ENCODE measurements around the gene PCSK6.

Gene PCSK6

DNA sequence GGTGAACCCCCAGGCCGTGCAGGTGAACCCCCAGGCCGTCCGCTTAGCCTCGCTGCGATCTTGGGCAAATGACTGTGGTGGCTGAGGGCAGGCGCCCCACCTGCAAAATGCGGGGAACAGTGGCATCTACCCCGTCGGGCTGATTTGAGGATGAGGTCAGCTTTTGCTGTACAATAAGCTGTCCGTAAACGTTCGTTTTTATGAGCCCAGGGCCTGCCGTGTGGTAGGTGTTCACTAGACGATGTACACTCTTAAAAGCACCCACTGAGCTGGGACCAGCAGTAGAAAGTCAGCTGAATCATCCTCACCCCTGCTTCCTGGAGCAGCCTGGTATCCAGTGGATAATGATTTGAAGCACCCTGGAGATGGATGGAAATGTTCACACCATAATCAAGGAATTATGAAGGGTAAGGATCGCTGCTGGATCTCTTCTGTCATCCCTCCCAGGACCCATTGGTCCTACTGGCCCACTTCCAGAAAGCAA, 943 bp upstream of the PCSK6 start:
- no peaks in the 10 kb centered on the region for H3K79me2 ChIP-seq (ENCODE audit: insufficient read depth, low read length)
- H3F3A ChIP-seq (ENCODE audit: low read depth): no peaks in the 10 kb centered on the region

DNA sequence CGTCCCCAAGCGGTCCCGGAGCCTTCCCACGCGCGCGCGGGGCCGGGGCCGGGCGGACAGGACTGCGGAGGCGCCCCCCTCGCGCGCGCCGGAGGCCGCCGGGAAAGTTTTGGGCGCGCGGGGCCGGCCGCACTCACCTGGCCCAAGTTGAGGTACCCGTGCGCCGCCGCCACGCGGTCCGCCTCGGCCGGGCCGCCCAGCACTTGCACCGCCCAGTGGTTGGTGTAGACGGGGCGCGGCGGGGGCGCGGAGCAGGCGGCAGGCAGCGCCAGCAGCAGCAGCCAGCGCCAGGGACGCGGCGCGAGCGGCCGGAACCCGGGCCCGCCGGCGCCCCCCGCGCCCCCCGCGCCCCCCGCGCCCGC, 289 bp downstream of the PCSK6 start:
- no peak overlapping the region for H3K9ac ChIP-seq (ENCODE audit: low read depth, low read length, poor library complexity, severe bottlenecking)
- no peak overlapping the region for H2AFZ ChIP-seq (ENCODE audit: low read length)
- H3K4me2 ChIP-seq (ENCODE audit: low read depth, low read length, poor library complexity, severe bottlenecking): no peak overlapping the region
- TF ChIP-seq, protein P1, sequence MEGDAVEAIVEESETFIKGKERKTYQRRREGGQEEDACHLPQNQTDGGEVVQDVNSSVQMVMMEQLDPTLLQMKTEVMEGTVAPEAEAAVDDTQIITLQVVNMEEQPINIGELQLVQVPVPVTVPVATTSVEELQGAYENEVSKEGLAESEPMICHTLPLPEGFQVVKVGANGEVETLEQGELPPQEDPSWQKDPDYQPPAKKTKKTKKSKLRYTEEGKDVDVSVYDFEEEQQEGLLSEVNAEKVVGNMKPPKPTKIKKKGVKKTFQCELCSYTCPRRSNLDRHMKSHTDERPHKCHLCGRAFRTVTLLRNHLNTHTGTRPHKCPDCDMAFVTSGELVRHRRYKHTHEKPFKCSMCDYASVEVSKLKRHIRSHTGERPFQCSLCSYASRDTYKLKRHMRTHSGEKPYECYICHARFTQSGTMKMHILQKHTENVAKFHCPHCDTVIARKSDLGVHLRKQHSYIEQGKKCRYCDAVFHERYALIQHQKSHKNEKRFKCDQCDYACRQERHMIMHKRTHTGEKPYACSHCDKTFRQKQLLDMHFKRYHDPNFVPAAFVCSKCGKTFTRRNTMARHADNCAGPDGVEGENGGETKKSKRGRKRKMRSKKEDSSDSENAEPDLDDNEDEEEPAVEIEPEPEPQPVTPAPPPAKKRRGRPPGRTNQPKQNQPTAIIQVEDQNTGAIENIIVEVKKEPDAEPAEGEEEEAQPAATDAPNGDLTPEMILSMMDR (conservative IDR thresholded peaks at IDR 0.05; ENCODE audit: low read length): no peak
- no peak for TF ChIP-seq EZH2phosphoT487 (IDR thresholded peaks at IDR 0.05; ENCODE audit: borderline replicate concordance)
- no peaks in the 10 kb centered on the region for H3K9me2 ChIP-seq (replicated peaks; ENCODE audit: low read depth, low read length)
- H3F3A ChIP-seq (ENCODE audit: low read depth): no peaks in the 10 kb centered on the region
- no peaks in the 10 kb centered on the region for H3K36me3 ChIP-seq (ENCODE audit: insufficient read depth, low read length)
- no peaks in the 10 kb centered on the region for H3K27me3 ChIP-seq (ENCODE audit: insufficient read depth, low read length, poor library complexity, severe bottlenecking)
- no peaks in the 10 kb centered on the region for H3K79me2 ChIP-seq (ENCODE audit: insufficient read depth, low read length)
- no peak overlapping the region for H3K4me3 ChIP-seq (ENCODE audit: low read length, poor library complexity, severe bottlenecking)
- H3K9me3 ChIP-seq (ENCODE audit: insufficient read depth, low read depth, low read length): no peaks in the 10 kb centered on the region
- no peaks in the 10 kb centered on the region for H4K20me1 ChIP-seq (ENCODE audit: insufficient read depth, low read length, poor library complexity, severe bottlenecking)
- no peaks in the 10 kb centered on the region for H3K4me1 ChIP-seq (ENCODE audit: insufficient read depth, low read length, poor library complexity, severe bottlenecking)

More for the DNA sequence above, 943 bp upstream of the PCSK6 start:
- Histone ChIP-seq H3K36me3 (ENCODE audit: insufficient read depth, low read length) (no peaks in the 10 kb centered on the region), H3K4me3 (ENCODE audit: low read length, poor library complexity, severe bottlenecking) (no peak overlapping the region), H3K27me3 (ENCODE audit: insufficient read depth, low read length, poor library complexity, severe bottlenecking) (no peaks in the 10 kb centered on the region), H3K9me3 (ENCODE audit: insufficient read depth, low read depth, low read length) (no peaks in the 10 kb centered on the region), H3K4me2 (ENCODE audit: low read depth, low read length, poor library complexity, severe bottlenecking) (no peak overlapping the region), H3K9ac (ENCODE audit: low read depth, low read length, poor library complexity, severe bottlenecking) (no peak overlapping the region), H2AFZ (ENCODE audit: low read length) (no peak overlapping the region), H3K9me2 (replicated peaks; ENCODE audit: low read depth, low read length) (no peaks in the 10 kb centered on the region), H4K20me1 (ENCODE audit: insufficient read depth, low read length, poor library complexity, severe bottlenecking) (no peaks in the 10 kb centered on the region), H3K4me1 (ENCODE audit: insufficient read depth, low read length, poor library complexity, severe bottlenecking) (no peaks in the 10 kb centered on the region)
- TF ChIP-seq, protein P1 (conservative IDR thresholded peaks at IDR 0.05; ENCODE audit: low read length): no peak
- TF ChIP-seq EZH2phosphoT487 (IDR thresholded peaks at IDR 0.05; ENCODE audit: borderline replicate concordance): no peak

DNA sequence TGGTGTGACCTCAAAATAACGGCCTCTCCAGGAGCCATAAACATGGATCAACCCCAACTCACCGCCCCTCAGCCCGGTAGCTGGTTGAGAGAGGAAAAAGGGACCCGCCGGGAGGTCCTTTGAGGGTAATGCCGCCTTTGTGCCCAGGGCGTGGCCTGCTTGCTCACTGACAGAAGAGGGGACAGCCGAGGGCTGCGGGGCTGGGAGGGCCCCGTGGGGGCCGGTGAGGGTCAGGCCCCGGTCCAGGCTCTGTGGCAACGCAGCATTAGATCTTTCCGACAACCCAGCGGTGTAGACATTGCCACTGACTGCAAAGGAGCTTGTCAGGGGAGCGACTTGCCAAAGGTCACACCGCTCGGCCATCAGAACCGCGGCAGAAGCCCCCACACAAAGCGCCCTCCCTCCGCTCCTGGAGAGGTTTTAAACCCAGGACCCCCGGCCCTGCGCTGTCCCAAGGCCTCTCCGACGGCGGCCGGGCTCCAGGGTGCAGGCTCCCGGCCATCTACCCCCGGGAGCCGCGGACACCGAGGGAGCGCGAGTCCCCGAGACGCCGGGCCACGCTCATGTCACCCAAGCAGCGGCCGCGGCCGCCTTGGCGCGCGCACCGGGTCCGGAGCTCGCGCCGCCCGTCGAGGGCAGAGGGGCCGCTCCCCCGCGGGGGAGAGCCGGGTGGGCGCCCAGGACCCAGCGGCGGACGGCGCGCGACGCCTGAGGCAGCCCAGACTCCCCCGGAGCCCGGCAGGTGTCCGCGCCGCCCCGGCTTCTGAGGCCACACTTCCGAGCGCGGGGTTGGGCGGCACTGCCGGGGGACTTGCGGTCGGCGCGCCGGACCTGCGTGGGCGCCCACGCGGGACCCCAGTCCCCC, 975 bp downstream of the PCSK6 start:
- H3K27me3 ChIP-seq (ENCODE audit: insufficient read depth, low read length, poor library complexity, severe bottlenecking): no peaks in the 10 kb centered on the region
- no peak for TF ChIP-seq EZH2phosphoT487 (IDR thresholded peaks at IDR 0.05; ENCODE audit: borderline replicate concordance)
- TF ChIP-seq, protein P1 (conservative IDR thresholded peaks at IDR 0.05; ENCODE audit: low read length): no peak
- no peak overlapping the region for H3K9ac ChIP-seq (ENCODE audit: low read depth, low read length, poor library complexity, severe bottlenecking)
- no peaks in the 10 kb centered on the region for H3K9me3 ChIP-seq (ENCODE audit: insufficient read depth, low read depth, low read length)
- no peak overlapping the region for H3K4me3 ChIP-seq (ENCODE audit: low read length, poor library complexity, severe bottlenecking)
- H3K79me2 ChIP-seq (ENCODE audit: insufficient read depth, low read length): no peaks in the 10 kb centered on the region
- H3K36me3 ChIP-seq (ENCODE audit: insufficient read depth, low read length): no peaks in the 10 kb centered on the region
- no peaks in the 10 kb centered on the region for H3K4me1 ChIP-seq (ENCODE audit: insufficient read depth, low read length, poor library complexity, severe bottlenecking)
- H3F3A ChIP-seq (ENCODE audit: low read depth): no peaks in the 10 kb centered on the region
- H4K20me1 ChIP-seq (ENCODE audit: insufficient read depth, low read length, poor library complexity, severe bottlenecking): no peaks in the 10 kb centered on the region
- no peaks in the 10 kb centered on the region for H3K9me2 ChIP-seq (replicated peaks; ENCODE audit: low read depth, low read length)
- H2AFZ ChIP-seq (ENCODE audit: low read length): no peak overlapping the region
- H3K4me2 ChIP-seq (ENCODE audit: low read depth, low read length, poor library complexity, severe bottlenecking): no peak overlapping the region
